ENCODE measurements around the gene DMD.
A peak's percentile ranks its signal among the peaks of the same experiment; 100 is the strongest.

DNA sequence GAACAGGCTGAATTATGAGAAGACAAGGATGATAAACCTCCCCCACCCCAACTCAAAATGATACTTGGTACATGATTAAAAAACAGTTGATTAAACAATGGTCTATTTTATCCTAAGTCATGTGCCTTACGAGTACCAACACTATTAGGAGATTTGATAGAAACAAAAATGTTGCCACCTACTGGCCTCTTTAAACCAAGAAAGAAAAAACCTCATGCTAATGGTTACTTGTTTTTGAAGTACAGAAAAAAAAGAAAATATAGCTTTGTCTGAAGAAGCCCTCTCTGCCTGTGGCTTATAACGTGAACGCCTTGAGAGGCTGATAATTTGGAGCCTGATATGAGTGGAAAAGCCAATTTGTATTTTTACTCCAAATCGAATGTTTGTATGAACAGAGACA lies 538.2 kb downstream of the DMD start:
- TF ChIP-seq, protein P1, sequence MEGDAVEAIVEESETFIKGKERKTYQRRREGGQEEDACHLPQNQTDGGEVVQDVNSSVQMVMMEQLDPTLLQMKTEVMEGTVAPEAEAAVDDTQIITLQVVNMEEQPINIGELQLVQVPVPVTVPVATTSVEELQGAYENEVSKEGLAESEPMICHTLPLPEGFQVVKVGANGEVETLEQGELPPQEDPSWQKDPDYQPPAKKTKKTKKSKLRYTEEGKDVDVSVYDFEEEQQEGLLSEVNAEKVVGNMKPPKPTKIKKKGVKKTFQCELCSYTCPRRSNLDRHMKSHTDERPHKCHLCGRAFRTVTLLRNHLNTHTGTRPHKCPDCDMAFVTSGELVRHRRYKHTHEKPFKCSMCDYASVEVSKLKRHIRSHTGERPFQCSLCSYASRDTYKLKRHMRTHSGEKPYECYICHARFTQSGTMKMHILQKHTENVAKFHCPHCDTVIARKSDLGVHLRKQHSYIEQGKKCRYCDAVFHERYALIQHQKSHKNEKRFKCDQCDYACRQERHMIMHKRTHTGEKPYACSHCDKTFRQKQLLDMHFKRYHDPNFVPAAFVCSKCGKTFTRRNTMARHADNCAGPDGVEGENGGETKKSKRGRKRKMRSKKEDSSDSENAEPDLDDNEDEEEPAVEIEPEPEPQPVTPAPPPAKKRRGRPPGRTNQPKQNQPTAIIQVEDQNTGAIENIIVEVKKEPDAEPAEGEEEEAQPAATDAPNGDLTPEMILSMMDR (IDR thresholded peaks at IDR 0.05; ENCODE audit: low read depth, low read length) = peak; percentile 57
- TF ChIP-seq EZH2phosphoT487 (IDR thresholded peaks at IDR 0.05; ENCODE audit: low read depth) = no peak

Measured in OCI-LY3 (cell line).